Erythroblast (primary cell): ENCODE measurements around the gene TLR4.

Experiments used
- DNase-seq, 2 experiments: peaks; one replicate each; lab custom pipeline; 2025; lab: John Stamatoyannopoulos, UW
- GATA1 ChIP-seq: IDR thresholded peaks from 2 replicates; pipeline ENCODE4 v1.6.1; 2011; ENCODE audit warnings: low read depth, mild to moderate bottlenecking, control low read depth, low read length, moderate library complexity
- POLR2A ChIP-seq: IDR thresholded peaks from 2 replicates; pipeline ENCODE4 v1.6.1; 2011; ENCODE audit warnings: mild to moderate bottlenecking, low read length

Gene TLR4

DNA sequence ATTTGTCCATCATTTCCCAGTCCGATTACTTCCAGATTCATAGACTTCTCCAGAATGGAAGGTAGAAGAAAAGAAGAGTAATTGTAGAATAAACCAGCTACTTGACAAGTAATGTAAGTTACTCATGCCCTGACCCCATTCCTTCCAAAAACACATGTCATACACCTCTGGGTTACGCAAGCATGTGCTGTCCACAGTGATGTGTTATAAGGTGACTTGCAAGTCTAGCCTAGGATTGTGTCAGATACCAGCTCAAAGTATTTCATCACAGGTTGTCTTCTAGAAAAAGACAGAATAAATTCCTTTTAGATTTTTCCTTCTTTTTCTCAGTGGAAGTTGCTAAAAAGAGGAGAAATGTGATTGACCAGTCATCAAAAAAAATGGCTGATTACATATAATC is 8.0 kb upstream of the TLR4 start:
- TF ChIP-seq POLR2A (no peak), GATA1 (no peak)
- DNase-seq, result no peak

DNA sequence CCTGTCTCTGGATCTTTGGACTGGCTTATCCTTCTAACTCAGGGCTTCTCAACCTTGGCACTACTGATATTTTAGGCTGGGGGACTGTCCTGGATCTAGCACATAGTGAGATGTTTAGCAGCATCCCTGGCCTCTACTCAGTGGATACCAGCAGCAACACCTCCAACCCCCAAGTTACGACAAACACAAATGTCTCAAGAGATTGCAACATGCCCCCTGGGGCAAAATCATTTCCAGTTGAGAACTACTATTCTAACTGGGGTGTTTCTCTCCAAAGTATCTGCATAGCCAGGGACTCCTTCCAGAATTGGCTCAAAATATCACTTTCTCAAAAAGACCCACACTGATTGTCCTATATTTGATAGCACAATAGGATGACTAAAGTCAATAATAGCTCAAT is 7.2 kb upstream of the TLR4 start:
- DNase-seq, result no peak
- TF ChIP-seq POLR2A (no peak), GATA1 (no peak)

DNA sequence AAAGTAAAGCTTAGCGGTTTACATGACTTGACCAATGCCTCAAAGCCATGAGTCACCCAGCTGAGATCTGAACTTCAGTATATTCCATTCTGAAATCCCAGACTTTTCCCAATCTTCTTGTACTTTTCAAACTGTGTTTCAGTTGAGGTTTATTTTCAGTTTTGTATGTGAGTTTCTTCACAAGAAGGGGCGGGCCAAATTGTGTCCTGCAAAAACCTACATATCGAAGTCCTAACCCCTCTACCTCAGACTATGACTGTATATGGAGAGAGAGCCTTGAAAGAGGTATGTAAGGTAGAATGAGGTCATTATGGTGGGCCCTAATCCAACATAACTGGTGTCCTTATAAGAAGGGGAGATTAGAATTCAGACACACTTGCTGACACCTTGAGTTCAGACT is 666 bp upstream of the TLR4 start:
- no peak for DNase-seq
- TF ChIP-seq GATA1 (no peak), POLR2A (no peak)

DNA sequence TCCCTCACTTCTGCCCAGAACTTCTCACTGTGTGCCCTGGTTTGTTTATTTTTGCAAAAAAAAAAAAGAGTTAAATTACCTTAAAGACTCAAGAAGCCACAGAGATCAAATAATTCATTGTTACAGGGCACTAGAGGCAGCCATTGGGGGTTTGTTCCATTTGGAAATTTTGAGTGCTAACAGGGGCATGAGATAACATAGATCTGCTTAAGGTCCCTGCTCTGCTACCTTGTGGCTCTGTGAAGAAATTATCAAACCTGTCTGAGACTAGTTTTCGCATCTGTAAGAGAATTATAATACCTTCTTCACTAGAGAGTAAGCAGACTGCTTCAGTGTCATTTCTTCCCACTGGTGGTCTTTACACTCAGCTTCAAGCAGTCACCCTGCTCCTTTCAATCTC is 394 bp downstream of the TLR4 start:
- TF ChIP-seq GATA1 (no peak), POLR2A (no peak)
- no peak for DNase-seq

DNA sequence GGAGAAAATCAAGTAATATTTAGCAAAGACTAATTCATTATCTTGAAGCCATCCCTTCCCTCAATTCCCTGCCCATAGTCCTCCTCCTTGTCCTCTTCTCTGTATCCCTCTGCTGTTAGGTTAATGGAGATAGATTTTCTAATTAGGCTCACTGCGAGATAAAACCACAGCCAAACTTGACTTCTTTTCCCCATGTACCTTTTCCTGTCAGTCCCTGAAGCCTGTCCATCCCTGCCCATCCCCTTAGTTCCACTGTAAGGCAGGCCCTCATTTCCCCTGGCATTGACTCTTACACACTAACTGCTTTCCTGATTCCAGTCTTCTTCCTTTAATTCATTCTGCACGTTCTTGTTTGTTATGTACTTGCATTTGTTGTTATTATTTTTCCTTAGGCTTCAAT is 1.2 kb downstream of the TLR4 start:
- TF ChIP-seq GATA1 (no peak), POLR2A (no peak)
- DNase-seq, result no peak

DNA sequence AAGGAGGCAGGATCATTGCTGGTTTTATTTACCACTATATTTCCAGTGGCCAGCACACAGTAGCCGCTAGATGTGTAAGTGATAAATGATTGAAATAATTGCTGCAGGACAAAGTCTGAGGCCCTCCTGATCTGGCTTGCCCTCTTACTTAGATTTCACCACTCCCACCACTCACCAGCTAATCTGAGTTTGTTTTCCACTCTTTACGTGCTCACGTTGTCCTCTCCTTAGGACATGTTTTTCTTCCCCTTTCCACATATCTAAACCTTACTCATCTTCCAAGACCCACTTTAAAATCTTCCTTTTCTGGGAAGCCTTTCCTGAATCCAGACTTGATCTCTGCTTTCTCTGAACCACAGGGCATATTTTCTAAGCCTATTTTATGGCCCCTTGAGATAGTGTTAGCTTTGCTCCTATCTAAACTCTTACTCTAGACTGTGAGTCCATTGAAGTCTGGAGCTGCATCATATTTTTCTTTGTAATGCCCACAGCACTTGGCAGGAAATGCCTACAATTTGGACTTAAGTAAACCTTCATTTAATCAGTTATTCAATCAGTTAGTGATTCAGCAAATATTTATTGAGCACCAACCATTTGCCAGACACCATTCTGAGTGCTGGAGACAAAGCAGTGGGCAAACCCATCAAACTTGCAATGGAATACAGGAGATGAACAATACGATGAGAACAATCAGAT is 2.4 kb downstream of the TLR4 start:
- TF ChIP-seq POLR2A, result no peak
- TF ChIP-seq GATA1, result no peak
- no peak for DNase-seq

DNA sequence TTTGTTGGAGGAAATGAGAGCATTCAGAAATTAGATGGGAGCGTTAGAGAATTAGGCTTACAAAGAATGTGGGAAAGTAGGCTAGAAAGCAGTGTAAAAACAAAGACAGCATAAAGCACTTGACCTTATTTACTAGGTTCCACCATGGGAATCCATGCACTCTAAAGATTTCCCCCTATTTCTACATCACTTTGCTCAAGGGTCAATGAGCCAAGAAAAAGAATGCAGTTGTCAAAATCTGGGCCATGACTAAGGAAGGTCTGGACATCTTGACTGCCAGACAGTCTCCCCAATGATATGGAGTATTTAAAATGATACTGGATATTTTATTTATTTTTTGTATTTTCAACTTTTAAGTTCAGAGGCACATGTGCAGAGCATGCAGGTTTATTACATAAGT is 3.4 kb downstream of the TLR4 start:
- DNase-seq, result no peak
- TF ChIP-seq POLR2A, result no peak
- no peak for TF ChIP-seq GATA1

DNA sequence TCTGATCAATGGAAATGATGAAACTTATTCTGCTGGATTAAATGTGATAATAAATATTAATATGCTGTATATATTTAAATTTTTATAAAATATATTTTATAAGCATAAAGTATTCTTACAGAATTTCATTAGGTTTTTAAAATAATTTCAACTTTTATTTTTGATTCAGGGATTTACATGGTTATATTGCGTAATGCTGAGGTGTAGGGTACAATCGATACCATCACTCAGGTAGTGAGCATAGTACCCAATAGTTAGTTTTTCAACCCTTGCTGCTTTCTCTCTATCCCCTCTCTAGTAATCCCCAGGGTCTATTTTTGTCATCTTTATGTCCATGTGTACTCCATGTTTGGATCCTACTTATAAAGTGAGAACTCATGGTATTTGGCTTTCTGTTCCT is 5.7 kb downstream of the TLR4 start:
- no peak for DNase-seq

DNA sequence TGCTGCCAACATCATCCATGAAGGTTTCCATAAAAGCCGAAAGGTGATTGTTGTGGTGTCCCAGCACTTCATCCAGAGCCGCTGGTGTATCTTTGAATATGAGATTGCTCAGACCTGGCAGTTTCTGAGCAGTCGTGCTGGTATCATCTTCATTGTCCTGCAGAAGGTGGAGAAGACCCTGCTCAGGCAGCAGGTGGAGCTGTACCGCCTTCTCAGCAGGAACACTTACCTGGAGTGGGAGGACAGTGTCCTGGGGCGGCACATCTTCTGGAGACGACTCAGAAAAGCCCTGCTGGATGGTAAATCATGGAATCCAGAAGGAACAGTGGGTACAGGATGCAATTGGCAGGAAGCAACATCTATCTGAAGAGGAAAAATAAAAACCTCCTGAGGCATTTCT is 10.1 kb downstream of the TLR4 start:
- TF ChIP-seq GATA1 (no peak), POLR2A (no peak)
- no peak for DNase-seq

More for the DNA sequence above, 5.7 kb downstream of the TLR4 start:
- no peak for TF ChIP-seq GATA1
- no peak for TF ChIP-seq POLR2A

DNA sequence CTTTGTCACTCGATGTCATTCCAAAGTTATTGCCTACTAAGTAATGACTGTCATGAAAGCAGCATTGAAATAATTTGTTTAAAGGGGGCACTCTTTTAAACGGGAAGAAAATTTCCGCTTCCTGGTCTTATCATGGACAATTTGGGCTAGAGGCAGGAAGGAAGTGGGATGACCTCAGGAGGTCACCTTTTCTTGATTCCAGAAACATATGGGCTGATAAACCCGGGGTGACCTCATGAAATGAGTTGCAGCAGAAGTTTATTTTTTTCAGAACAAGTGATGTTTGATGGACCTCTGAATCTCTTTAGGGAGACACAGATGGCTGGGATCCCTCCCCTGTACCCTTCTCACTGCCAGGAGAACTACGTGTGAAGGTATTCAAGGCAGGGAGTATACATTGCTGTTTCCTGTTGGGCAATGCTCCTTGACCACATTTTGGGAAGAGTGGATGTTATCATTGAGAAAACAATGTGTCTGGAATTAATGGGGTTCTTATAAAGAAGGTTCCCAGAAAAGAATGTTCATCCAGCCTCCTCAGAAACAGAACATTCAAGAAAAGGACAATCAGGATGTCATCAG is 11.3 kb downstream of the TLR4 start:
- no peak for TF ChIP-seq POLR2A
- no peak for TF ChIP-seq GATA1
- no peak for DNase-seq

DNA sequence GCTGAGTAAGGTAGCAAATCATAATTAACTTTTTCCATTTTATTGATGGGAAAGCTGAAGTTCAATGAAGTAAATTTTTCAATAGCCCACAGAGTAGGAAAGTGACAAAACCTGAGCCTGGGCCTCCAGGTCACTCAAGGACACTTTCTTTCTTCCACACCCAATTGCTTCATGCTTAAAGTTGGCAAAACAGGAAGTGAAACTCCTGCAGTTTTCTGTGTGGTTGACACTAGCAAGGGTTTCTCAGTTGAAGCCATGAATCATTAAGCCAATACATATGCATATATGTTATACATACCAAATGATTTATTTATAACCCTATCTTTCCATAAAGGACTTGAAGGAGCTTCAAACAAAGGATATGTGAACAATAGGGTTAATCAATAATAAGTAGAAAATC is 13.9 kb downstream of the TLR4 start:
- DNase-seq, result no peak

DNA sequence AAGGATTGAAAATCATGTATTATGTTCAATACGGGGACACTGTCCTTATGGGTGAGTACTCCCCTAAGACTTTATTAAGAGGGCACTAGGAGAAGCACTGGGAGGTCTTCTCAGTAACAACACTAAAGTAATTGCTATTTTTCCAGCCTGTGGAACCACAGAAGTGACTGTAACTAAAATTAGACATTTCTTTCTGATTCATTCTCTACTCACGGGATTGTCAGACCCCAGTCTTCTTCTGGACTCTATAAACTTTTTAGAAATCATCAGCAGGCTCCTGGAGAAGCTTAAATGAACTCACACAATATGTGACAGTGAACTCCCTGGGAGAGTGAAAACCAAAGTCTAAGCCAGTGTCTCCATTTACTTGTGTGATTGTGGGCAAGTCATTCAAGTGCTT is 14.5 kb downstream of the TLR4 start:
- no peak for TF ChIP-seq GATA1
- no peak for TF ChIP-seq POLR2A

More for the DNA sequence above, 13.9 kb downstream of the TLR4 start:
- TF ChIP-seq POLR2A, result no peak
- TF ChIP-seq GATA1, result no peak

DNA sequence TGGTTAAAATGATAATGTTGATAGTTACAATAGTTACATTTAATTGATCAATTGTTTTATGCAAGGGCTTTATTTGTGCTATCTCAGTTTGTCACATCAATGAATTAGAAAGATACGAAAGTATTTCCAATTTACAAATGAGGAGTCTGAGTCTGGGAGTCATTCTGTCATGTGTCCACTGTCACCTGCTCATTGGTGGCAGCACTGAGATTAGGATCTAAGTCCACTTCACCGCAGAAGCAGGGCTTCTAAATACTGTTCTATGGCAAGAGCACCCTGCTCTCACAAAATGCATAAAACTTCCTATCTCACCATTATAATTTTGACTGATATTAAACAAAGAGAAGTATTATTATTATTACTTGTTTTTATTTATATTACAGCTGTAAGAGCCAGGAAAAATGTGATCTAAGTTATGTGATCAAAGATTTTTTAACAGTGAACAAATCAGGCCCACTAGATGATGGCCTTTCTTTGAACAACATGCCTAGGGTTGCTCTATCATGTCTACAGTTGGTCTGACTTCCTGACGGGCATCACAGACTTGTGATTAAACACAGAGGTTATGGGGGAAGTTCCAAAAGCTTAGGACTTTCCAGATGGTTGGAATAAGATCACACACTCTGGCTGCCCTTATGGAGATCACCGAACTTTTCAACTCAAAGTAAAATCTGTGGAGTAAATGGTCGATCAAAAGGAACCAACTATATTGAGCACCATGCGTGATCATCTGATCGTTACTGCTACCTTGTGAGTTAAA is 15.1 kb downstream of the TLR4 start:
- TF ChIP-seq POLR2A (no peak), GATA1 (no peak)
- DNase-seq, result no peak

More for the DNA sequence above, 14.5 kb downstream of the TLR4 start:
- no peak for DNase-seq

DNA sequence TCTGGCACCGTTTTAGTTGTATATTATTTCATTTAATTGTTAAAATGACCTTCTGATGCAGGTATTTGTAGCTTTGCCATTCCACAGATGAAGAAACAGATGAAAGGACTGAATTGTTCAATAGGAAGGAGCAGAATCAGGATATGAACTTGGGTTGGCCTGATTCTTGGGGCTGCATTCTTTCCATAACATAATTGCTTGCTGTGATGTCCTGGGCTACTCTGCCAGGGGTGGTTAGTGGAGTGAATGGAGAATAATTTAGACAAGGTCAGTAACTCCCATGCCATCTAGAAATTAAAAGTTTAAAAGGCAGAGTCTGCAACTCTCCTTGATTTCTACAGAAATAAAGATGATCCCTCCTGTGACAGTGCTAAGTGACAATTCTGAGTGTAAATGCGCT is 15.9 kb downstream of the TLR4 start:
- no peak for DNase-seq
- no peak for TF ChIP-seq GATA1
- no peak for TF ChIP-seq POLR2A
